GM19193 (cell line): ENCODE results near the gene FXYD2.

Source experiments
- POLR2A ChIP-seq: IDR thresholded peaks from 4 replicates; pipeline ENCODE4 v1.6.1; 2011; ENCODE audit not compliant: insufficient read depth, insufficient read length; ENCODE audit errors: extremely low read depth

FXYD2 gene

GRCh38 chr11:117809236-117810055 lies 15.1 kb downstream of the FXYD2 start:
- TF ChIP-seq POLR2A: no peak

DNA sequence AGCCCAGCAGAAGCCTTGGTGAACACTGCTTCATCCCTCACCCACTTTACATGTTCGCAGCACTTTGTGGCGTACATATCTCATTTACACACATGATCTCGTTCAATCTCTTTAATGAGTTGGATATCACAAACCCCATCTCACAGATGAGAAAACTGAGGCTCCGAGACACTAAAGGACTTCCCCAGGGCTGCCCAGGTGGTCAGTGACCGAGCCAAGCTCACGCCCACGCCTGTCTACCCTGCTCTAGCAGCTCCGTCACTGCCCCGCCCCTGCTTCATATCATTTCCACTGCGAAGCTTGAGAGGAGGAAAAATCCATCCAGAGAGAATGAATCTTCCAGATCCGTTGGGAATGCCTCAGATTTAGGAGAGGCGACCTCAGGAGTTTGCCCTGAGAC lies 15.8 kb downstream of the FXYD2 start:
- no peak for TF ChIP-seq POLR2A

- TF ChIP-seq POLR2A: no peak
These were observed 16.8 kb downstream of the FXYD2 start for GRCh38 chr11:117807482-117808327.

DNA sequence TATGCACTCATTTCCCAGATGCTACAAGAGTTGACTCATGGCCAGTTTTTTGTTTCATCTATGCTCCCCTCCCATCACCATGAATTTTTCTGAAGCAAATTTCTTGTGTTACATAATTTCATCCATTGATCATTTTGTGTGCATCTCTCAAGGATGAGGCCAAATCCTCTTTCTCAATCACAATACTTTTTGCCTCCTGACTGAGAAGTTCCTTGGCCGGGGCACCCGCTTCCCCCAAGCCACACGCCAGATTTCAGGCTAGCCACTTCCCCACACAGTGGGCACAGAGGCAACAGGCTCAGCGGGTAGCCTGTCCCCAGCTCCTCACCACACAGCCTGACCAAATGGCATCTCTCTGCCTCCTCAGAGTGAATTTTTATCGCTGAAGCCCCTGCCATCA lies 17.7 kb downstream of the FXYD2 start:
- no peak for TF ChIP-seq POLR2A

DNA sequence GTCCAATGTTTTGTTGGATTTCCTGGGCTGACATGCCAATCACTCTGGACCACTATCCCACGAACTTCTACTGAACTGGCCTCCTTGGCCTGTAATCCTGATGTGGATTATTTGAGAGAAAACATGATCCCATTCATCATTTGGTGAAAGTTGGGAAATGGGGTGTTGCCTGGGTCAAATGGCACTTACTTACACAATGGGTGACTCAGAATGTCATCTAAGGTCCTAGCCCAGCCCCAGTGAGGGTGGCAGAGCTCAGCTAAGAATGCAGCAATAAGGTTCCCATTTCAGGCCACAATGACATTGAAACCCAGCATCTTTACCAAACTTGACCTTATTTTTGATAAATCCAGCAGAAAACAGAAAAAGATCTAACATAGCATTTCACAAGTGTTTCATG lies 19.5 kb downstream of the FXYD2 start:
- TF ChIP-seq POLR2A: no peak

- no peak for TF ChIP-seq POLR2A
These were observed 20.6 kb downstream of the FXYD2 start for GRCh38 chr11:117803896-117804295.

DNA sequence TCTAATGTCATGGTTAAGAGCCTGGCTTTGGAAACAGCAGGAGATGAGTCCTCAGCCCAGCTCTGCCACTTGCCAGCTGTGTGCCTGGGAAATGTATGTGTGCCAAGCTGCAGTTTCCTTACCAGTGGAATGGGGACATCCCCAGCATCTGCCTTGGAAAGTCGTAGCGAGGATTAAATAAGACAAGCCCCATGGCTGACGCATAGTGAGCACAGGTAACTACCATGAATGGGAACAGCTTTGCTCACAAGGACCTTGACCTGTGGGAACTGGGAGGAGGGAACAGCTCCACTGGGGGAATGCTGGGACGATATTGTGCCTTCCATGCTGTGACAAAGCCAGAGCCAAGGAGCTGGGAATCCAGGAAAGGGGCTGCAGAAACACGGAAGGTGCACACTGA lies 24.9 kb downstream of the FXYD2 start:
- peak; percentile 5 for TF ChIP-seq POLR2A

GRCh38 chr11:117796872-117797529 lies 27.5 kb downstream of the FXYD2 start, which contains the start of gene DSCAML1:
TSS of gene DSCAML1 (minus strand) at chr11:117797216. CDS start at chr11:117797079, 137 bp downstream.
- TF ChIP-seq POLR2A: no peak

DNA sequence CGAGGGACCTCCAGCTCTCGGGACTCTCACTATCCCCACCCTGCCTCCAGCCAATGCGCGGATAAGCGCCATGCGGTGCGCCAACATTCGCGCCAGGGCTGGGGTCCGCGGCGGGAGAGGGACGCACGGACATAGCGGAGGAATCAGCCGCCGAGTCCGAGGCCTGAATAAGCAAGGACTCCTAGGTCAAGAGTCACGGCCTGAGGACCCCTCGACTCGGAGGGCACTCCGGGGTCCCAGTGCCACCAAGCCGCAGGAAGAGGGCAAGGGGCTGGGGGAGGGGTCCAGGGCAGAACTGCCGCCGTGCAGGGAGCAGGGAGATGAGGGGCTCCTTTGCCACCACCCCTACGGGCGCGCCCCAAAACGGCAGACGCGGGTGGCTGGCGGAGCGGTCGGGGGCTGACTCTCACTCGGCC lies 28.1 kb downstream of the FXYD2 start:
- no peak for TF ChIP-seq POLR2A

DNA sequence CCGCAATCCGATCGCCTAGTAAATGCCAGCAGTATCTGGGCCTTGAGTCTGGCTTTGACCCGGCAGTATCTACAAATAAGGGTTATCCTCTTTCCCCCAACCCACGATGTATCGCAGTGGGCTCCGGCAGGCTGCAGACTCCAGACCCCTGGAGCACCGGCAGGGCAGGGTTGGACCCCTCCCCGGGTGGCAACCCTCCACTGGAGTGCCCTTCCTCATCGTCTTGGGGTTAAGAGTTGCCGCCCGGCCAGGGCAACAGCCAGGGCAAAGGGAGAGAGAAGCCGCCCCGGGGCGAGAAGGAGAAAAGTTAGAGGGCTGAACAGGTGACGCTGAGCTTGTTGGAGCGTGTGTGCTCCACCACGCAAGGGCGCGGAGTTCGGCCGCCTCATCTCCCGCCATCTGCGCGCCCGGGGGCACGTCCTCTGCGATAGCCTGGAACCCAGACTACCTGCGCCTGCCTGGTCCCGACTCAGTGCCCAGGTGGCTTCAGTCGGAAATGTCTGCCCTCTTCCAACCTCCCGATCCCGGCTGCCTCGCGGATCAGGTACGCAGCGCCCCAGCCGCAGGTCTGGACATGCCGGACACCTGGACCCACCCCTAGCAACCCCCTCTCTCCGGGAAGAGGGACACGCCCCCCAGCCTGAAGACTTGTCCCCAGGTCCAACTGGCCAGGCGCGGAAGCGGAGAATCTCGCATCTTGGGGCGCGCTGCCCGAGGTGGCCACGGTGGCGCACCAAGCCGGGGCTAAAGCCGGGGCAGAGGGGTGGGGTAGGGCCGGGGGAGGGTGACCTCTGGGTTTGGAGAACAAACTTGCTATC lies 28.7 kb downstream of the FXYD2 start:
- TF ChIP-seq POLR2A: no peak

GRCh38 chr11:117794772-117795629 lies 29.5 kb downstream of the FXYD2 start:
- no peak for TF ChIP-seq POLR2A

- TF ChIP-seq POLR2A: no peak
These were observed 30.4 kb downstream of the FXYD2 start for GRCh38 chr11:117794135-117794534.

DNA sequence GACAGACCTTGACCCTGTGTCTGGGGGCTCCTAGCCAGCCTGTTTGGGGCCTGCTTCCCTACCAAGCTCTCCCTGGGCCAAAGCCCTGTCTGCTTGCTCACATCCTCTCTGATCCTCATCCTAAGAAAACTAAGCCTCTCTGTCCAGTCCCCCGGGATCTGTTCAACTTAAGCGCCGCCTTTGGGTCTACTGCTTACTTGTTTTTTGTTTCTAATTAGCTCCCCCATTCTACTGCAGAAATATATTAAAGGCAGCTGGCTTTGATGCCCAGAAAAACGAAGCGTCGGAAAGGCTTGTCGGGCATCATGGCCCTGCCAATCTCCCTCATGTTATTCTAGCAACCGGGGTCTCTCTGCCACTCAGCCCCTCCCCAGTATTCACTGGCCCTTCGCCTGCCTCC lies 31.0 kb downstream of the FXYD2 start:
- no peak for TF ChIP-seq POLR2A
